H9 (cell line): ENCODE results near the gene CMAS. TPM values are rescaled to one million over a fixed set of nuclear protein-coding genes. Genes with fewer than 3 reads are reported as not detected.

Experiments used
- DNase-seq: peaks from one replicate; pipeline ENCODE4 v3.0.0-alpha.2; 2017
- H2AFZ ChIP-seq: one replicate; pipeline ENCODE4 v1.6.1; 2013; ENCODE audit warnings: mild to moderate bottlenecking, low read length, control low read depth, moderate library complexity
- H2AK5ac ChIP-seq: 2 replicates; pipeline ENCODE4 v1.6.1; 2013; ENCODE audit warnings: low read length, control low read depth, mixed read lengths; ENCODE audit not compliant: insufficient read length
- H2BK120ac ChIP-seq: one replicate; pipeline ENCODE4 v1.6.1; 2013; ENCODE audit warnings: low read depth, mild to moderate bottlenecking, low read length, control low read depth, inconsistent platforms; ENCODE audit not compliant: poor library complexity, severe bottlenecking
- H2BK12ac ChIP-seq: 2 replicates; pipeline ENCODE4 v1.6.1; 2013; ENCODE audit warnings: low read length, control low read depth, mixed read lengths, low read depth; ENCODE audit not compliant: insufficient read length
- H2BK15ac ChIP-seq: 2 replicates; pipeline ENCODE4 v1.6.1; 2013; ENCODE audit warnings: low read depth, low read length, control low read depth
- H2BK20ac ChIP-seq: one replicate; pipeline ENCODE4 v1.6.1; 2013; ENCODE audit warnings: low read depth, mild to moderate bottlenecking, low read length, control low read depth, inconsistent platforms; ENCODE audit not compliant: poor library complexity, severe bottlenecking
- H2BK5ac ChIP-seq: 2 replicates; pipeline ENCODE4 v1.6.1; 2013; ENCODE audit warnings: low read length, control low read depth, mixed read lengths; ENCODE audit not compliant: insufficient read length
- H3K14ac ChIP-seq: 2 replicates; pipeline ENCODE4 v1.6.1; 2013; ENCODE audit warnings: low read length, control low read depth; ENCODE audit not compliant: insufficient read depth
- H3K18ac ChIP-seq: 2 replicates; pipeline ENCODE4 v1.6.1; 2013; ENCODE audit warnings: low read depth, mild to moderate bottlenecking, mixed read lengths, low read length, control low read depth; ENCODE audit not compliant: insufficient read length
- H3K23ac ChIP-seq: 2 replicates; pipeline ENCODE4 v1.6.1; 2013; ENCODE audit warnings: low read length, control low read depth, mixed read lengths, low read depth; ENCODE audit not compliant: insufficient read length
- H3K23me2 ChIP-seq: 2 replicates; pipeline ENCODE4 v1.6.1; 2013; ENCODE audit warnings: low read depth, mild to moderate bottlenecking, mixed read lengths, low read length, control low read depth; ENCODE audit not compliant: insufficient read length, poor library complexity, severe bottlenecking
- H3K27ac ChIP-seq: 2 replicates; pipeline ENCODE4 v1.5.1; 2013; ENCODE audit warnings: low read length, control low read depth, mixed read lengths, low read depth; ENCODE audit not compliant: insufficient read length
- H3K27me3 ChIP-seq: 2 replicates; pipeline ENCODE4 v1.6.1; 2013; ENCODE audit warnings: low read length, control low read depth, inconsistent platforms; ENCODE audit not compliant: insufficient read depth
- H3K4ac ChIP-seq: 2 replicates; pipeline ENCODE4 v1.6.1; 2013; ENCODE audit warnings: low read depth, mild to moderate bottlenecking, control low read depth, inconsistent platforms, low read length, moderate library complexity
- H3K4me1 ChIP-seq: 2 replicates; pipeline ENCODE4 v1.6.1; 2013; ENCODE audit warnings: low read length, control low read depth, inconsistent platforms; ENCODE audit not compliant: insufficient read depth
- H3K4me2 ChIP-seq: 2 replicates; pipeline ENCODE4 v1.6.1; 2013; ENCODE audit warnings: low read length, control low read depth, mixed read lengths; ENCODE audit not compliant: insufficient read length, insufficient read depth
- H3K56ac ChIP-seq: 2 replicates; pipeline ENCODE4 v1.6.1; 2013; ENCODE audit warnings: low read depth, mild to moderate bottlenecking, mixed read lengths, low read length, control low read depth; ENCODE audit not compliant: insufficient read length
- H3K79me1 ChIP-seq: 2 replicates; pipeline ENCODE4 v1.6.1; 2013; ENCODE audit warnings: low read depth, mild to moderate bottlenecking, moderate library complexity, low read length, control low read depth, inconsistent platforms; ENCODE audit not compliant: insufficient read depth, poor library complexity, severe bottlenecking
- H3K79me2 ChIP-seq: 2 replicates; pipeline ENCODE4 v1.6.1; 2013; ENCODE audit warnings: low read length, control low read depth, inconsistent platforms; ENCODE audit not compliant: insufficient read depth
- H3K9ac ChIP-seq: 2 replicates; pipeline ENCODE4 v1.6.1; 2013; ENCODE audit warnings: low read length, control low read depth, mixed read lengths; ENCODE audit not compliant: insufficient read length; ENCODE audit errors: extremely low read depth
- H3K9me3 ChIP-seq: one replicate; pipeline ENCODE4 v1.6.1; 2013; ENCODE audit warnings: low read depth, low read length, inconsistent platforms; ENCODE audit not compliant: control insufficient read depth
- H3T11ph ChIP-seq: one replicate; pipeline ENCODE4 v1.6.1; 2013; ENCODE audit warnings: mild to moderate bottlenecking, low read length, control low read depth, inconsistent platforms
- H4K20me1 ChIP-seq: one replicate; pipeline ENCODE4 v1.6.1; 2013; ENCODE audit not compliant: control insufficient read depth, insufficient read length, insufficient read depth
- H4K5ac ChIP-seq: 2 replicates; pipeline ENCODE4 v1.6.1; 2013; ENCODE audit warnings: low read depth, mild to moderate bottlenecking, mixed read lengths, low read length, control low read depth; ENCODE audit not compliant: insufficient read length
- H4K8ac ChIP-seq: replicated peaks from 2 replicates; pipeline ENCODE4 v1.6.1; 2013; ENCODE audit warnings: low read length, control low read depth, mixed read lengths, low read depth; ENCODE audit not compliant: insufficient read length
- H4K91ac ChIP-seq: 2 replicates; pipeline ENCODE4 v1.6.1; 2013; ENCODE audit warnings: low read depth, mild to moderate bottlenecking, moderate library complexity, mixed read lengths, low read length, control low read depth; ENCODE audit not compliant: insufficient read length
- H3K27ac Mint-ChIP-seq, 3 experiments: 2 replicates in 2 of 3; 3 replicates in 1 of 3; pipeline ENCODE4 v1.8.0; 2020 to 2021; ENCODE audit warnings: mixed read lengths in 3 of 3, mild to moderate bottlenecking in 1 of 3, moderate library complexity in 1 of 3
- H3K27me3 Mint-ChIP-seq: 2 replicates; pipeline ENCODE4 v1.8.0; 2021; ENCODE audit warnings: low read depth, mild to moderate bottlenecking, moderate library complexity, mixed read lengths
- H3K36me3 Mint-ChIP-seq, 3 experiments: 2 replicates in 2 of 3; 3 replicates in 1 of 3; pipeline ENCODE4 v1.8.0; 2020 to 2021; ENCODE audit warnings: low read depth in 3 of 3, mixed read lengths in 3 of 3; ENCODE audit not compliant: insufficient read depth in 1 of 3
- H3K4me1 Mint-ChIP-seq, 2 experiments: 2 replicates each; pipeline ENCODE4 v1.8.0; 2020; ENCODE audit warnings: mixed read lengths in 2 of 2
- H3K4me3 Mint-ChIP-seq, 2 experiments: 2 replicates in 1 of 2; 3 replicates in 1 of 2; pipeline ENCODE4 v1.8.0; 2020 to 2021; ENCODE audit warnings: mild to moderate bottlenecking in 2 of 2, mixed read lengths in 2 of 2, moderate library complexity in 1 of 2
- H3K9me3 Mint-ChIP-seq, 2 experiments: 2 replicates in 1 of 2; 3 replicates in 1 of 2; pipeline ENCODE4 v1.8.0; 2020; ENCODE audit warnings: mild to moderate bottlenecking in 2 of 2, mixed read lengths in 2 of 2, moderate library complexity in 1 of 2
- CTCF ChIP-seq: fragments of 200-600 bp; sonication (generic); conservative IDR thresholded peaks from 3 replicates; pipeline ENCODE4 v1.8.0; 2021; ENCODE audit warnings: antibody characterized with exemption, mild to moderate bottlenecking
- total RNA-seq: library from RNA; stranded (reverse); gene quantifications from 2 replicates; pipeline ENCODE4 v1.2.1, GENCODE V29; 2021

Gene CMAS
- total RNA-seq, 1 experiment from 2014 or later = 47.4 TPM

GRCh38 chr12:22016982-22017381 lies 29.0 kb upstream of the CMAS start:
- H3K56ac ChIP-seq = no peak overlapping the region
- no peak overlapping the region for H2BK20ac ChIP-seq
- no peak for TF ChIP-seq CTCF
- Mint-ChIP-seq H3K4me3 (no peak overlapping the region), H3K36me3 (no peaks in the 10 kb centered on the region), H3K9me3 (no peaks in the 10 kb centered on the region), H3K27ac (no peak overlapping the region; a peak in 2 of 7 replicates), H3K27me3 (no peaks in the 10 kb centered on the region), H3K4me1 (peaks cover 0 to 4% of the 10 kb centered on the region in 2 experiments; a peak in 1 of 4 replicates)
- H3K4me2 ChIP-seq = no peak overlapping the region
- H3K79me2 ChIP-seq = no peaks in the 10 kb centered on the region
- no peak overlapping the region for H3K23ac ChIP-seq
- no peak for DNase-seq
- no peaks in the 10 kb centered on the region for H3K27me3 ChIP-seq
- H2BK12ac ChIP-seq = no peak overlapping the region
- H3K18ac ChIP-seq = no peak overlapping the region
- H3K27ac ChIP-seq = no peak overlapping the region
- no peaks in the 10 kb centered on the region for H3K9me3 ChIP-seq
- no peak overlapping the region for H3K4ac ChIP-seq
- H3K23me2 ChIP-seq = no peaks in the 10 kb centered on the region
- H4K5ac ChIP-seq = no peak overlapping the region
- no peak overlapping the region for H3K9ac ChIP-seq
- no peak overlapping the region for H2BK120ac ChIP-seq
- H3K79me1 ChIP-seq = no peaks in the 10 kb centered on the region
- H3T11ph ChIP-seq = no peak overlapping the region
- H2AK5ac ChIP-seq = no peak overlapping the region
- no peak overlapping the region for H2AFZ ChIP-seq
- H2BK15ac ChIP-seq = no peak overlapping the region
- H2BK5ac ChIP-seq = no peak overlapping the region
- no peak overlapping the region for H3K14ac ChIP-seq
- H3K4me1 ChIP-seq = no peaks in the 10 kb centered on the region
- H4K20me1 ChIP-seq = no peaks in the 10 kb centered on the region
- no peak overlapping the region for H4K91ac ChIP-seq
- H4K8ac ChIP-seq = no peak overlapping the region
